Right hindlimb (tissue), 1 donor: ENCODE measurements around the gene BRD1.

Experiments used
- DNase-seq: peaks from one replicate; pipeline ENCODE4 v3.0.0-alpha.2; 2018

The BRD1 gene

GRCh38 chr22:49800408-49801238 is 27.1 kb downstream of the BRD1 start:
- DNase-seq, result no peak

DNA sequence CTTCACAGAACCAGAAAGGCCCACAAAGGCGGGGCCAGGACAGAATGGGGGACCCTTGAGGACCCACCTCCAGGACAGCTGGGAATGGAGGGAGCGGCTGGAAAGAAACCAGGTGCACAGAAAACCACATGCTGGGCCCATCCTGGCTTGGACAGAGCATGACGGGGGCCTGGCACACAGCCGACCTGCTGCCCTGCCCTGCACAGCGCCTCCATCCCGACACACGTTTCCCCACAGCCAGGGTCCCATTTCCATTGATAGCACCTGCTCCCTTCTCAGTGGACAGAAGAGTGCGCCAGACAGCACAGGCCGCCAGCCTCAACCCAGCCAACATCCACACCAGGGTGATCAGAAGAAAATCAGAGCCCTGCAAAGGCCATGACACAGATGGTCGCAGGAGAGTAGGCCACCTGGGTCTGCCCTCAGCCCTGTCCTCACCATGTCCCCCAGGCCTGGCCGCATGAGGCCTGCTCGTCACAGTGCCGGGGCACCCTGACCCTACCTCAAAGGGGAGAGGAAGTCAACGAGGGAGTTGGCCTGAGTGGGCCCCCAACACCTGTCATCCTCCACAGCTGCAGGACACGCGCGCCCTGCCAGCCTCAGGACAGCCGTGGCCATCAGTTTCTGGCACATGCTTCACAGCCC is 28.1 kb downstream of the BRD1 start:
- no peak for DNase-seq

GRCh38 chr22:49798486-49799151 is 29.1 kb downstream of the BRD1 start:
- no peak for DNase-seq

- DNase-seq, result no peak
Observed at GRCh38 chr22:49797706-49798105, 30.0 kb downstream of the BRD1 start.

DNA sequence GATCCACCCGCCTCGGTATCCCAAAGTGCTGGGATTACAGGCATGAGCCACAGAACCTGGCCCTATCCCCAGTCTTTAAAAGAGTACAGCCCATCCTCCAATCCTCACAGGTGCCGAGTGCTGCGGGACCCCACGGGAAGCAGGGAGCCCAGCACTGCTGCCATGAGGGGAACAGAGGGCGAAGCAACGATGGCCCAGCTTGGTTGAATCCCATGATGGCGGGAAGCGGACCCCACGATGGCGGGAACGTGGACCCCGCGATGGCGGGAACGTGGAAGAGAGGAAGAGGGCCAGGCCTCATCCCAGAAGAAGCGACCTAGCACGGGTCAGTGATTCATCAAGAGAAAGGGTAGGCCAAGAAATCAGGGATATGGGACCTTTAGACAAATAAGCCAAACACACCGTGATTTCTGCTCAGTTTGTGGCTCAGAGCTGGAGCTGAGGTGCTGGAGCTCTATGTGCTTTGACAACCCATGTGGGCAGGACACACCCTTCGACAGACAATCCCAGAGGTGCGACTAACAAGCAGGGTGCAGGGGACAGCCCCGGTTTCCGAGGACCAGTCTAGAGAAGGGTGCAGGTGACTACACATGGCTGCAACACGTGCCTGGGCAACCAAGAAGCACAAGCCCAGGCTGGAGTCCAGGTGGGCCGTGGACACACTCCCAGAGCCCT is 30.9 kb downstream of the BRD1 start:
- no peak for DNase-seq

GRCh38 chr22:49795521-49795920 is 32.2 kb downstream of the BRD1 start:
- no peak for DNase-seq

- no peak for DNase-seq
Observed at GRCh38 chr22:49793871-49794270, 33.8 kb downstream of the BRD1 start.

- DNase-seq, result no peak
Observed at GRCh38 chr22:49793296-49793695, 34.4 kb downstream of the BRD1 start.

DNA sequence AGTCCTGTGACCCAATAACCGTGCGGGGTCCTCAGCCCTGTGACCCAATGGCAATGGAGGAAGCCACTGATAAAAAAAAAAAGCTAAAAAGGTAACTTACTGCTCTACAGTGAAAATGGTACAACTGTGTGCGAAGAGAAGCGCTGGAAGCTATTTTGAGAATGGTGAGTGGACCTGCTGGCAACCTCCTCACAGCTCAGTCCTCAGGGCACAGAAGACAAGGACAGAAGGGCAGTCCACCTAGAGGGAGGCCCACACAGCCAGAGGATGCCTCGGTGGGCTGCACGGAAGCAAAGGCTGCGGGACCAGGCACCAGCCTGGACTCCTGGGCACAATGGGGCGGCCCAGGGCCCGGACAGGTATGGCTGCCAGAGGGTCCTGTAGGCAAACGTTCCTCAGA is 35.6 kb downstream of the BRD1 start:
- DNase-seq, result no peak

DNA sequence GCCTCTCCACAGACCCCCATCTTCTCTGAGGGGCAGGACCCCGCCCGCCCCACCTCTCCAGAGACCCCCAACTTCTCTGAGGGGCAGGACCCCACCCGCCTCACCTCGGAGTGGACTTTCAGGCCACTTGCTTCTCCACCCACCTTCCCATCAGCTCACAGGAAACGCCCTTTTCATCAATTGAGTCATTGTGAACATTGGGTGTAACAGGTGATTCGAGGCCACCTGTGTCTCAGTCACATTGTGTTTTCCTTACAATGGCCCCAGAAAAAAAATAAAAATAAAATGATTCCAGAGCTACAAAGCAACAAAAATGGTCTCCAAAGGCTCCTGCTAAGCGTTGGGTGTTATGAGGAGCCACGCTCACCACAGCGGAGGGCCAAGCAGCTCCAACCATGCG is 36.0 kb downstream of the BRD1 start:
- no peak for DNase-seq

GRCh38 chr22:49790912-49791311 is 36.8 kb downstream of the BRD1 start:
- no peak for DNase-seq

GRCh38 chr22:49789289-49790141 is 38.2 kb downstream of the BRD1 start:
- DNase-seq, result no peak

GRCh38 chr22:49788504-49788903 is 39.2 kb downstream of the BRD1 start:
- no peak for DNase-seq

GRCh38 chr22:49787861-49788260 is 39.8 kb downstream of the BRD1 start:
- no peak for DNase-seq

DNA sequence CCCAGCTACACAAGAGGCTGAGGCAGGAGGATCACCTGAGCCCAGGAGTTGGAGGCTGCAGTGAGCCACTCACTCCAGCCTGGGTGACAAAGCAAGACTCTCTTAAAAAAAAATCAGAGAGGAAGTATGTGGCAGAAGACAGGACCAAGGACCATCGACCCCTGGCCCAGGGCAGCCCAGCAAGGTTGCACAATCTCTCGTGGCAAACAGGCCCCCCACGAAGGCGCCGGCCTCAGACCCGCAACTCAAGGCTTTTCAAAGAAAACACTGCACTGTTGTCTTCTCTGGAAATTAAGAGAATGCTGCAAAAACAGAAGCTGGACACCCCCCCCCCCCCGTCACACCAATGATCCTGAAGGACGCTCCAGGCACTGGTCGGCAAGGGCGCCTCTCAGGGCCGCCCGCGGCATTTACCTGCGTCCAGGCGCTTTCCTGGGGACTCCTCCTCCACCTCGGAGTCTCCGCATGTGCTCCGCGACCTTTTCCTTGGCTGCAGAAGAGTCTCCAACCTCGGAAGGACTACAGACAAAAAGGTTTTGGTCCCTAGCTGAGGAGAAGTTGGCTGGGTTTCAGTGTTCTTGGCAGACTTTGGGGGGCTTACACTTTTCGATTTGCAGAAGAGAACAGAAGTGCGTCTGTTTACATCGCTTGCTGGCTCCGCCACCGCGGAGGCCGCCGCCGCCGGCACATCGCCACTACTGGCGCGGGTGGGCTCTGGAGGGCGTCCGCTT is 40.5 kb downstream of the BRD1 start:
- DNase-seq, result no peak

DNA sequence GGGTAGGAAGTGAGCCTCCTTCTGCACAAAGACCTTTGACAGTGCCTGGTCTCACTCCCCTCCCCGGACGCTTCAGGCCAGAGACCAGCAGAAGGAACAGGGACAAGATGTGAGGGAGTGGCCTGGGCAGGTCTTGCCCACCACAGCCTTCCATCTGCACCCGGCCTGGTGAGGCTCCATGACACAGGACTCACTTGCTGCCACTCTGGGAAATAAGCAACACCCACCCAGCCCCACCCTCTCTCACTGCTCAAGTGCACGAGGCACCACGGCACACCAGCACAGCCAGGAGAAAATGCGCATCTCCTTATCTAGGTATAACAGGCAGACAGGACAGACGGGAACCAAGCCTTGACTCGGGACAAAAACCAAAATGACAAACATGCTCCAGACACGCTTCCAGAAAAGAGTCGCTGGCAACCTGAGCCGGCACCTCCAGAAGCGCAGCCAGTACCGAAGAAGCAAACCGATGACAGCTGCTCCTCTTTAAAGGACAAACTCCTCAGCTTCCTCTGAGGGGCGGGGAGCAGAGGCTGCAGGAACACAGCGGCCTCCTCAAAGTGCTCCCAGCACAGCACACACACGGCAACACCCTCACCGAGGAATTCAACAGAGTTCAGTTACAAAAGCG is 41.7 kb downstream of the BRD1 start:
- DNase-seq, result no peak

DNA sequence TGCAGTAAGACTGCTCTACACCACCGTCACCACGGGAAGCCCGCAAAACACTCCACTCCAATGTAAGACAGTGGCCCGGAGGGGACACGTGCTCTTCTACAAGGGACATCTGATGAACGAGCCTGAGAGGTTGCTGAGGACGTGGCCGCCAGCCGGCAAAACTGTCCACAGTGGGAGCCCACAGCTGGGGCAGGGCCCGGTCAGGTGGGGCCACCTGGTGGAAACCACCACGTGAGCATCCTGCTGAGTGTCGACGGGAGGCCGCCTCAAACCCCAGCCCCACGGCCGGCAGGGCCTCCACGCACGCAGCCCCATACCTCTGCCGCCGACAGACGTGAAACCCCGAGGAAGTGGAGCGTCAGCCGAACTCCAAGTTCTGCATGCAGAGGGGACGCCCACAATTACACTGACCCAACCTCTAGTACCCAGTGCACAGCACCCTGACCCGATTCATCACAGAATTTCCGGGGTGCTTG is 42.6 kb downstream of the BRD1 start:
- DNase-seq, result no peak

DNA sequence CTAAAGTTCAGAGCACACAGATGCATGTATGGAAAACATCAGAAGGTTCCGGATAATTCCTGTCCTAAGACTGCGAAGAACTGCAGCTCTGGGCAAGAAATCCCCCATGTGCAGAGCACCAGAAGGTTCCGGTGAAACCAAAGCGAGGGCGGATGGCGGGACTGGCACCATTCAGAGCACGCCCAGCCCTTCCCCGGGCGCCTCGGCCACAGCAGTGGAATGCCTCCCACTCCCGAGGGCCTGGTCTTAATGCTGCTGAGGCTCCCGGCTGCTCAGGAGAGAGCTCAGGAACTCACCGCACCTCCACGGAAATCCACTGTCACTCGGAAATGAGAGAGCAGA is 43.1 kb downstream of the BRD1 start:
- DNase-seq, result no peak

DNA sequence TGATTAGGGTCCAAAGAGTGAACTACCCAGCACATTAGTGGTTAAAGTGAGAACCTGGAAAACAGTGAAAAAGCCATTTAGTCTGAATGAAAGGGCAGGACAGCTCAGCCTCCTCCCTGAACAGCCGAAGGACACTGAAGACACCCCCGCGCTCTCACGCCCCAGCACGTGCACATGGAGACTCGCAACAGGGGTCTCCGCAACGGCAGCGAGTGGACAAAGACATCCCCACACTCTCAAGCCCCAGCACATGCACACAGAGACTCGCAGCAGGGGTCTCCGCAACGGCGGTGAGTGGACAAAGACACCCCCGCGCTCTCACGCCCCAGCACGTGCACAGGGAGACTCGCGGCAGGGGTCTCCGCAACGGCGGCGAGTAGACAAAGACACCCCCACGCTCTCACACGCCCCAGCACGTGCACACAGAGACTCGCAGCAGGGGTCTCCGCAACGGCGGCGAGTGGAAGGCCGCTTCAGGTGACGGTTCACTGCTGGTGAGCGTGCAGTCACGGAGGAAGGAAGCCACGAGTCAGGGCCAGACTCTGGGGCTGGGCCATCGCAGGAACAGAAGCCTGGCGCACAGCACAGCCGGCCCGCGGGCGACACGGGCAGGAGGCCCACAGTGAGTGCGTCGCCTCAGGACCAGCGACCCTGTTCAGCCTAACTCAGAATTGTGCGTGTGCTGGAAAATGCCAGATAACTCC is 43.6 kb downstream of the BRD1 start:
- no peak for DNase-seq

- no peak for DNase-seq
Observed at GRCh38 chr22:49783036-49783746, 44.5 kb downstream of the BRD1 start.
